GM11168 (cell line): ENCODE data around the gene CLBA1.
"Not testable (repeated sequence)": the region's sequence is repeated elsewhere in the genome, so short reads cannot be mapped to it uniquely, and the experiment has no call there.

Experiments used
- in situ Hi-C: fragments of 300-500 bp; cut with MboI; formaldehyde crosslinking; loops from one replicate; pipeline ENCODE4 v1.12.0; 2022; ENCODE audit warnings: low sequenced_read_pairs; ENCODE audit not compliant: unreplicated experiment

The CLBA1 gene

GRCh38 chr14:105035616-105036015 lies 50.0 kb downstream of the CLBA1 start:
- in situ Hi-C loops: not testable (repeated sequence)

- in situ Hi-C loops: no loop called here
These were observed 54.0 kb downstream of the CLBA1 start for GRCh38 chr14:105039458-105040205.

- in situ Hi-C loops: no loop called here
These were observed 56.5 kb downstream of the CLBA1 start for GRCh38 chr14:105041841-105042765.

GRCh38 chr14:105042813-105043212 lies 57.2 kb downstream of the CLBA1 start:
- in situ Hi-C loops: no loop called here

- in situ Hi-C loops: no loop called here
These were observed 58.1 kb downstream of the CLBA1 start for GRCh38 chr14:105043641-105044040.
